MM.1S (cell line): ENCODE results near the gene ENC1.

ENCODE experiments used
- DNase-seq: peaks from one replicate; pipeline ENCODE4 v3.0.0-alpha.2; 2015
- H2AFZ ChIP-seq: fragments of 300-600 bp; sonication (generic); 2 replicates; pipeline ENCODE4 v1.6.0; 2016; ENCODE audit warnings: antibody characterized with exemption, low read length
- H3F3A ChIP-seq: fragments of 300-600 bp; sonication (generic); 2 replicates; pipeline ENCODE4 v1.6.1; 2016; ENCODE audit warnings: mild to moderate bottlenecking, antibody characterized with exemption, low read length, moderate library complexity, mixed read lengths; ENCODE audit not compliant: insufficient read depth
- H3K27ac ChIP-seq: fragments of 300-600 bp; sonication (generic); 2 replicates; pipeline ENCODE4 v1.5.1; 2016; ENCODE audit warnings: mild to moderate bottlenecking, low read length
- H3K27me3 ChIP-seq: fragments of 300-600 bp; sonication (generic); replicated peaks from 2 replicates; pipeline ENCODE4 v1.6.0; 2016; ENCODE audit warnings: low read length; ENCODE audit not compliant: insufficient read depth
- H3K36me3 ChIP-seq: fragments of 300-600 bp; sonication (generic); replicated peaks from 2 replicates; pipeline ENCODE4 v1.6.1; 2016; ENCODE audit warnings: mild to moderate bottlenecking, low read length, mixed read lengths; ENCODE audit not compliant: insufficient read depth
- H3K4me1 ChIP-seq: fragments of 300-600 bp; sonication (generic); 2 replicates; pipeline ENCODE4 v1.6.1; 2016; ENCODE audit warnings: low read length, mixed read lengths
- H3K4me2 ChIP-seq: fragments of 300-600 bp; sonication (generic); 2 replicates; pipeline ENCODE4 v1.6.0; 2016; ENCODE audit warnings: low read depth, low read length
- H3K4me3 ChIP-seq: fragments of 300-600 bp; sonication (generic); 2 replicates; pipeline ENCODE4 v1.5.1; 2016; ENCODE audit warnings: low read length, mixed read lengths
- H3K79me2 ChIP-seq: fragments of 300-600 bp; sonication (generic); 2 replicates; pipeline ENCODE4 v1.6.1; 2016; ENCODE audit warnings: mixed run types, low read length, mixed read lengths
- H3K9ac ChIP-seq: fragments of 300-600 bp; sonication (generic); 2 replicates; pipeline ENCODE4 v1.6.1; 2016; ENCODE audit warnings: low read length, mixed read lengths
- H3K9me2 ChIP-seq: fragments of 300-600 bp; sonication (generic); replicated peaks from 2 replicates; pipeline ENCODE4 v1.6.1; 2016; ENCODE audit warnings: mild to moderate bottlenecking, low read length, mixed read lengths; ENCODE audit not compliant: insufficient read depth
- H3K9me3 ChIP-seq: fragments of 300-600 bp; sonication (generic); replicated peaks from 2 replicates; pipeline ENCODE4 v1.6.1; 2016; ENCODE audit warnings: mild to moderate bottlenecking, low read length, mixed read lengths; ENCODE audit not compliant: insufficient read depth
- H4K20me1 ChIP-seq: fragments of 300-600 bp; sonication (generic); 2 replicates; pipeline ENCODE4 v1.6.1; 2016; ENCODE audit warnings: mild to moderate bottlenecking, low read length, moderate library complexity, mixed read lengths; ENCODE audit not compliant: insufficient read depth
- EZH2 ChIP-seq: fragments of 300-600 bp; sonication (generic); optimal IDR thresholded peaks from 2 replicates; pipeline ENCODE3; 2017; ENCODE audit warnings: low read depth, mild to moderate bottlenecking, antibody characterized with exemption, low read length, mixed read lengths
- EZH2phosphoT487 ChIP-seq: fragments of 300-600 bp; sonication (generic); IDR thresholded peaks from 2 replicates; pipeline ENCODE4 v1.6.1; 2018; ENCODE audit warnings: antibody characterized with exemption, low read length
- TF ChIP-seq, protein P1 (sequence below): fragments of 300-600 bp; sonication (generic); IDR thresholded peaks from 2 replicates; pipeline ENCODE4 v1.5.1; 2016; ENCODE audit warnings: antibody characterized with exemption, low read length, mixed read lengths

ENC1 gene

DNA sequence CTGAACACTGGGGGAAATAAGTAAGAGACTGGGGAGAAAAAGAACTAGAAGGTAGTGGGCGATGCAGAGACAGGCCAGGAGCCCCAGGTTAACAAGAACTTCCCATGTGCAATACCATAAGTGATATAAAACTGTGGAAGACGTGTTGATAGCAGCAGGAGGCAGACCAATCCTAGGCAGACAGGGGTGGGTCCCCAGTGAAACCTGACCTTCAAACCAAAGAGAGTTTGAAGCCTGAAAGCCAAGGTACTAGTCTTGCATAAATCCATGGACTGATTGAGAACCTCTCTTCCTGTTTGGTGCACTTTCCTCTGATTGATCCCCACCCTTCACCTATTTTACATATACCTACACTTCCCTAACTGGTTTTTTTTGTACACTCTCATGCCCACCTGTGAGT, 29.3 kb upstream of the ENC1 start:
- no peak for DNase-seq
- Histone ChIP-seq H3K9ac (no peak overlapping the region), H3K79me2 (no peaks in the 10 kb centered on the region), H3K9me2 (no peaks in the 10 kb centered on the region), H3K4me1 (no peaks in the 10 kb centered on the region), H2AFZ (no peak overlapping the region), H3K4me3 (no peak overlapping the region), H3K27ac (no peak overlapping the region), H3K27me3 (no peaks in the 10 kb centered on the region), H3K9me3 (no peaks in the 10 kb centered on the region), H4K20me1 (no peaks in the 10 kb centered on the region), H3K4me2 (no peak overlapping the region), H3K36me3 (no peaks in the 10 kb centered on the region), H3F3A (no peaks in the 10 kb centered on the region)
- TF ChIP-seq EZH2: no peak
- no peak for TF ChIP-seq EZH2phosphoT487
- TF ChIP-seq, protein P1, sequence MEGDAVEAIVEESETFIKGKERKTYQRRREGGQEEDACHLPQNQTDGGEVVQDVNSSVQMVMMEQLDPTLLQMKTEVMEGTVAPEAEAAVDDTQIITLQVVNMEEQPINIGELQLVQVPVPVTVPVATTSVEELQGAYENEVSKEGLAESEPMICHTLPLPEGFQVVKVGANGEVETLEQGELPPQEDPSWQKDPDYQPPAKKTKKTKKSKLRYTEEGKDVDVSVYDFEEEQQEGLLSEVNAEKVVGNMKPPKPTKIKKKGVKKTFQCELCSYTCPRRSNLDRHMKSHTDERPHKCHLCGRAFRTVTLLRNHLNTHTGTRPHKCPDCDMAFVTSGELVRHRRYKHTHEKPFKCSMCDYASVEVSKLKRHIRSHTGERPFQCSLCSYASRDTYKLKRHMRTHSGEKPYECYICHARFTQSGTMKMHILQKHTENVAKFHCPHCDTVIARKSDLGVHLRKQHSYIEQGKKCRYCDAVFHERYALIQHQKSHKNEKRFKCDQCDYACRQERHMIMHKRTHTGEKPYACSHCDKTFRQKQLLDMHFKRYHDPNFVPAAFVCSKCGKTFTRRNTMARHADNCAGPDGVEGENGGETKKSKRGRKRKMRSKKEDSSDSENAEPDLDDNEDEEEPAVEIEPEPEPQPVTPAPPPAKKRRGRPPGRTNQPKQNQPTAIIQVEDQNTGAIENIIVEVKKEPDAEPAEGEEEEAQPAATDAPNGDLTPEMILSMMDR: no peak

DNA sequence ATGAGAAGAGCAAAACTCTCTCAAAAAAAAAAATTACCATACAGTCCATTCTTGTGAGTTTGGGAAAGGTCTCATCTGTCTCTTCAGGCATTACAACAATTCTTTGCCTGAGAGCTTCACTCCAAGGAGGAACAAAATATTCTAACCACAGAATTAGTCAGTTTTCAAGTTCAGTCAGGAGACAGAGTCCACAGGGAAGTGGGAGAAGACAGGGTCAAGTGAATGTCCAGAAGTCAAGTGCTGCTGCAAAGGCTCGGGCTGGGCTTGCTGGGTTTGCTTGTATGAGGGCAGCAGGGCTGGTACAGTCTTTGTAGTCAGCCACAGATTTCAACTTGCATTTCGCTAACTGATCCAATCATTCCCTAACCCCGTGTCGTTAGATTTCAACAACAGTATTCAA, 26.9 kb upstream of the ENC1 start:
- TF ChIP-seq EZH2phosphoT487: no peak
- Histone ChIP-seq H3F3A (no peaks in the 10 kb centered on the region), H4K20me1 (no peaks in the 10 kb centered on the region), H3K79me2 (no peaks in the 10 kb centered on the region), H3K4me3 (no peak overlapping the region), H2AFZ (no peak overlapping the region), H3K36me3 (no peaks in the 10 kb centered on the region), H3K4me1 (no peaks in the 10 kb centered on the region), H3K27me3 (no peaks in the 10 kb centered on the region), H3K9me2 (no peaks in the 10 kb centered on the region), H3K9ac (no peak overlapping the region), H3K27ac (no peak overlapping the region), H3K4me2 (no peak overlapping the region), H3K9me3 (no peaks in the 10 kb centered on the region)
- no peak for DNase-seq

DNA sequence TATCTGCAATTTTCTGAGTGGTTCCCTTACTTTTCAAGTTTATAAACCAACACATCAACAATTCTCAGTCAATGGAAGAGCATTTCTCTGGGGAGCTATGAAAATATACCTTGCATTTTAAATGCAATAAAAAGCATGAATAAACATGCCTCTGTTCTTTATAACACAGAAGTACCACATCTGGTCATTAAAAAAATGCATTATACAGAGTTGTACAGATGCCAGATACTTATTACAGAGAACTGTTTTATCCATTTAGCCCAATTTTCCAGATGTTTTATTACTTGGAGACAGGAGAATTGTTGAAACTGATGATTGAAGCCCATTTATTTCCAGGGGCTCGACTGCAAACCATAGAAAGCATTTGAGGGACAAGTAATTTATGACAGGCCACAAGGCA, 25.3 kb upstream of the ENC1 start:
- H3K4me1 ChIP-seq: no peaks in the 10 kb centered on the region
- H2AFZ ChIP-seq: no peak overlapping the region
- H3K9ac ChIP-seq: no peak overlapping the region
- H3K27ac ChIP-seq: no peak overlapping the region
- no peaks in the 10 kb centered on the region for H3K79me2 ChIP-seq
- no peaks in the 10 kb centered on the region for H3K27me3 ChIP-seq
- no peak for TF ChIP-seq EZH2phosphoT487
- no peak overlapping the region for H3K4me3 ChIP-seq
- H3F3A ChIP-seq: no peaks in the 10 kb centered on the region
- no peaks in the 10 kb centered on the region for H3K9me3 ChIP-seq
- no peak for DNase-seq
- H3K9me2 ChIP-seq: no peaks in the 10 kb centered on the region
- no peak overlapping the region for H3K4me2 ChIP-seq
- no peaks in the 10 kb centered on the region for H4K20me1 ChIP-seq
- no peaks in the 10 kb centered on the region for H3K36me3 ChIP-seq

DNA sequence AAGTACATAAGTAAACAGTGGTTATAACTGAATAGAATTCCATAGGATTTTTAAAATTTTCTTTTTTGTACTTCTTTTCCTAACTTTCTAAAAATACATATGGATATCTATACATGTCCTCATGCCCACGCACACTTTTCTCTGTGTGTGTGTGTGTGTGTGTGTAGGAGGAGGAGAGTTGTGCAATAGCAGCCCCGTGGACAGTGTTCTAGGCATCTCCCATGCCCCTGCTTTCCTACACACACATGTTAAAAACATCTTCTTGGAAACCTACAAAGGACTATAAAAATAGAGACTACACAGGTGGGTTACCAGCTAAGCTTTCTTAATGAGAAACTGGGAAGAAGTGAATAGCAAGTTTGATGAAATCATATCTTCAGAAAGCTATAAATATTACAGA, 24.7 kb upstream of the ENC1 start:
- Histone ChIP-seq H3K9ac (no peak overlapping the region), H3K27me3 (no peaks in the 10 kb centered on the region), H3K79me2 (no peaks in the 10 kb centered on the region), H3F3A (no peaks in the 10 kb centered on the region), H2AFZ (no peak overlapping the region), H3K36me3 (no peaks in the 10 kb centered on the region), H3K9me3 (no peaks in the 10 kb centered on the region), H3K4me2 (no peak overlapping the region), H3K27ac (no peak overlapping the region), H4K20me1 (no peaks in the 10 kb centered on the region), H3K4me1 (no peaks in the 10 kb centered on the region), H3K9me2 (no peaks in the 10 kb centered on the region), H3K4me3 (no peak overlapping the region)
- TF ChIP-seq EZH2phosphoT487 (no peak), EZH2 (no peak)
- TF ChIP-seq, protein P1: no peak
- no peak for DNase-seq
